Upper lobe of right lung (tissue), 1 donor: Measurements from ENCODE around the gene ADGRG1. TPM values are rescaled to one million over a fixed set of nuclear protein-coding genes. Genes with fewer than 3 reads are reported as not detected.

Experiments used
- ATAC-seq: fragments of 200-7000 bp; cut with Tn5 transposase; one replicate; pipeline ENCODE4 v1.9.1; 2020; ENCODE audit warnings: mild to moderate bottlenecking, moderate library complexity
- DNase-seq: peaks from one replicate; pipeline ENCODE4 v3.0.0-alpha.2; 2020
- H3K27ac ChIP-seq: fragments of 200-600 bp; one replicate; pipeline ENCODE4 v1.8.0; 2022
- H3K27me3 ChIP-seq: fragments of 200-600 bp; one replicate; pipeline ENCODE4 v1.8.0; 2022; ENCODE audit warnings: mild to moderate bottlenecking
- H3K36me3 ChIP-seq: fragments of 200-600 bp; one replicate; pipeline ENCODE4 v1.8.0; 2022
- H3K4me1 ChIP-seq: fragments of 200-600 bp; one replicate; pipeline ENCODE4 v1.8.0; 2022
- H3K4me3 ChIP-seq: fragments of 200-600 bp; one replicate; pipeline ENCODE4 v1.8.0; 2022; ENCODE audit warnings: mild to moderate bottlenecking
- H3K9me3 ChIP-seq: fragments of 200-600 bp; one replicate; pipeline ENCODE4 v1.8.0; 2022
- CTCF ChIP-seq: fragments of 200-600 bp; IDR thresholded peaks from one replicate; pipeline ENCODE4 v1.8.0; 2022; ENCODE audit warnings: antibody characterized with exemption
- intact Hi-C: fragments of 100-400 bp; cut with DNase I; formaldehyde crosslinking; loops from one replicate; pipeline ENCODE4 v1.11.0; 2022
- total RNA-seq: library from RNA; stranded (reverse); fragmentation: NEBNext Ultra II Directional; extraction: Animal tissue kit (Norgen Biotek cat#: 25700); gene quantifications from one replicate; pipeline ENCODE4 v1.2.1, GENCODE V29; 2021
- donor health status: DM: no; HTN: yes; CAD: no; lungs with severe emphysema.

The ADGRG1 gene
- total RNA-seq, 1 donor from 2014 or later, result 66.9 TPM

- DNase-seq (peak; percentile 1), ATAC-seq (no peak)
- no peak for TF ChIP-seq CTCF
Measured at GRCh38 chr16:57611706-57612105, 16.7 kb upstream of the ADGRG1 start.

GRCh38 chr16:57612494-57612893, 15.9 kb upstream of the ADGRG1 start:
- peaks cover 8% of the 10 kb centered on the region for H3K4me1 ChIP-seq
- H3K4me3 ChIP-seq, result no peak overlapping the region
- no peaks in the 10 kb centered on the region for H3K27me3 ChIP-seq
- TF ChIP-seq CTCF, result no peak
- DNase-seq (peak; percentile 23), ATAC-seq (no peak)
- intact Hi-C loops, result no loop called here
- no peaks in the 10 kb centered on the region for H3K9me3 ChIP-seq
- no peaks in the 10 kb centered on the region for H3K36me3 ChIP-seq
- no peak overlapping the region for H3K27ac ChIP-seq

More at GRCh38 chr16:57611706-57612105, 16.7 kb upstream of the ADGRG1 start:
- Histone ChIP-seq H3K27me3 (no peaks in the 10 kb centered on the region), H3K9me3 (no peaks in the 10 kb centered on the region), H3K4me3 (no peak overlapping the region), H3K36me3 (no peaks in the 10 kb centered on the region), H3K4me1 (peaks cover 8% of the 10 kb centered on the region), H3K27ac (no peak overlapping the region)
- intact Hi-C loops, result no loop called here

- intact Hi-C loops, result no loop called here
- DNase-seq (peak; percentile 16), ATAC-seq (no peak)
- Histone ChIP-seq H3K9me3 (no peaks in the 10 kb centered on the region), H3K4me3 (no peak overlapping the region), H3K36me3 (no peaks in the 10 kb centered on the region), H3K4me1 (peaks cover 11% of the 10 kb centered on the region), H3K27ac (no peak overlapping the region), H3K27me3 (no peaks in the 10 kb centered on the region)
- no peak for TF ChIP-seq CTCF
Measured at GRCh38 chr16:57613514-57613913, 14.9 kb upstream of the ADGRG1 start.

GRCh38 chr16:57614536-57614935, 13.9 kb upstream of the ADGRG1 start:
- H3K36me3 ChIP-seq, result no peaks in the 10 kb centered on the region
- no peak overlapping the region for H3K4me3 ChIP-seq
- H3K27me3 ChIP-seq, result no peaks in the 10 kb centered on the region
- no peak for TF ChIP-seq CTCF
- H3K27ac ChIP-seq, result no peak overlapping the region
- peak; percentile 46 for DNase-seq
- H3K4me1 ChIP-seq, result peaks cover 4% of the 10 kb centered on the region
- H3K9me3 ChIP-seq, result no peaks in the 10 kb centered on the region
- ATAC-seq, result no peak
- intact Hi-C loops, result no loop called here

- DNase-seq (peak; percentile 33), ATAC-seq (no peak)
- H3K4me1 ChIP-seq, result peaks cover 3% of the 10 kb centered on the region
- intact Hi-C loops, result no loop called here
- H3K9me3 ChIP-seq, result no peaks in the 10 kb centered on the region
- H3K27ac ChIP-seq, result no peak overlapping the region
- no peak overlapping the region for H3K4me3 ChIP-seq
- TF ChIP-seq CTCF, result no peak
- no peaks in the 10 kb centered on the region for H3K36me3 ChIP-seq
- H3K27me3 ChIP-seq, result no peaks in the 10 kb centered on the region
Measured at GRCh38 chr16:57614944-57615343, 13.5 kb upstream of the ADGRG1 start.

- Histone ChIP-seq H3K9me3 (no peaks in the 10 kb centered on the region), H3K36me3 (no peaks in the 10 kb centered on the region), H3K27ac (no peak overlapping the region), H3K4me1 (peaks cover 3% of the 10 kb centered on the region), H3K27me3 (no peaks in the 10 kb centered on the region), H3K4me3 (no peak overlapping the region)
- ATAC-seq (no peak), DNase-seq (peak; percentile 32)
- TF ChIP-seq CTCF, result no peak
- intact Hi-C loops, result no loop called here
Measured at GRCh38 chr16:57615813-57616212, 12.6 kb upstream of the ADGRG1 start.
